HEK293 (cell line): ENCODE data around the gene CACNG3.

Source experiments
- ZNF24 ChIP-seq: fragments of 450-650 bp; formaldehyde crosslinking; IDR thresholded peaks from 2 replicates; pipeline ENCODE4 v1.5.1; 2016; ENCODE audit warnings: missing biosample characterization, missing genetic modification characterization
- ZNF629 ChIP-seq: fragments of 450-650 bp; formaldehyde crosslinking; IDR thresholded peaks from 2 replicates; pipeline ENCODE4 v1.5.1; 2017; ENCODE audit warnings: missing biosample characterization, missing genetic modification characterization
- ZNF707 ChIP-seq: fragments of 450-650 bp; formaldehyde crosslinking; IDR thresholded peaks from 2 replicates; pipeline ENCODE4 v1.5.1; 2016; ENCODE audit warnings: missing biosample characterization, missing genetic modification characterization
- ZNF792 ChIP-seq: fragments of 450-650 bp; formaldehyde crosslinking; IDR thresholded peaks from 2 replicates; pipeline ENCODE4 v1.5.1; 2016; ENCODE audit warnings: missing biosample characterization, missing genetic modification characterization
- TF ChIP-seq, protein P1 (sequence below): fragments of 450-650 bp; formaldehyde crosslinking; IDR thresholded peaks from 2 replicates; pipeline ENCODE4 v1.5.1; 2016; ENCODE audit warnings: missing biosample characterization, missing genetic modification characterization

DNA sequence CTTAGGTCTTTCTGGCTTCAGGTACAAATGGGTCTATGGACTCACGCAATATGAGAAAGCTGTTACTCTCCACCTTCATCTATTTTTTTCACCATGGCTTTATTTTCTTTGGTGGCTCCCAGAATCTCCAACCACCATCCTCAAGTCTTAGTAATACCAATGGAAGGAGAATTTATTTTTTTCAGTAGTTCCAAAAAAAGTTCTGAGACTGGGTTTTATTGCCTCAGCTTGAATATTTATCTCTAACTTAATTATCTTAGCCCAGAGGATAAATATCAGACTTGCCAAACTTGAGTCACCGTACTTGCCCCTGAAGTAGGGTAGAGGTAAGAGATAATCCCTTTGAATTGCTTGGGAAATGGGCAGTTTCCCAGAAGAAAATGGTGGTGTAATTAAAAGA is 23.2 kb upstream of the CACNG3 start:
- TF ChIP-seq, protein P1, sequence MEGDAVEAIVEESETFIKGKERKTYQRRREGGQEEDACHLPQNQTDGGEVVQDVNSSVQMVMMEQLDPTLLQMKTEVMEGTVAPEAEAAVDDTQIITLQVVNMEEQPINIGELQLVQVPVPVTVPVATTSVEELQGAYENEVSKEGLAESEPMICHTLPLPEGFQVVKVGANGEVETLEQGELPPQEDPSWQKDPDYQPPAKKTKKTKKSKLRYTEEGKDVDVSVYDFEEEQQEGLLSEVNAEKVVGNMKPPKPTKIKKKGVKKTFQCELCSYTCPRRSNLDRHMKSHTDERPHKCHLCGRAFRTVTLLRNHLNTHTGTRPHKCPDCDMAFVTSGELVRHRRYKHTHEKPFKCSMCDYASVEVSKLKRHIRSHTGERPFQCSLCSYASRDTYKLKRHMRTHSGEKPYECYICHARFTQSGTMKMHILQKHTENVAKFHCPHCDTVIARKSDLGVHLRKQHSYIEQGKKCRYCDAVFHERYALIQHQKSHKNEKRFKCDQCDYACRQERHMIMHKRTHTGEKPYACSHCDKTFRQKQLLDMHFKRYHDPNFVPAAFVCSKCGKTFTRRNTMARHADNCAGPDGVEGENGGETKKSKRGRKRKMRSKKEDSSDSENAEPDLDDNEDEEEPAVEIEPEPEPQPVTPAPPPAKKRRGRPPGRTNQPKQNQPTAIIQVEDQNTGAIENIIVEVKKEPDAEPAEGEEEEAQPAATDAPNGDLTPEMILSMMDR (tag by site-specific recombination), result no peak
- TF ChIP-seq ZNF707 (tag by site-specific recombination) (no peak), ZNF24 (tag by site-specific recombination) (no peak), ZNF629 (tag by site-specific recombination) (no peak), ZNF792 (tag by site-specific recombination) (no peak)
